Measurements from ENCODE around the gene SLC38A10.

DNA sequence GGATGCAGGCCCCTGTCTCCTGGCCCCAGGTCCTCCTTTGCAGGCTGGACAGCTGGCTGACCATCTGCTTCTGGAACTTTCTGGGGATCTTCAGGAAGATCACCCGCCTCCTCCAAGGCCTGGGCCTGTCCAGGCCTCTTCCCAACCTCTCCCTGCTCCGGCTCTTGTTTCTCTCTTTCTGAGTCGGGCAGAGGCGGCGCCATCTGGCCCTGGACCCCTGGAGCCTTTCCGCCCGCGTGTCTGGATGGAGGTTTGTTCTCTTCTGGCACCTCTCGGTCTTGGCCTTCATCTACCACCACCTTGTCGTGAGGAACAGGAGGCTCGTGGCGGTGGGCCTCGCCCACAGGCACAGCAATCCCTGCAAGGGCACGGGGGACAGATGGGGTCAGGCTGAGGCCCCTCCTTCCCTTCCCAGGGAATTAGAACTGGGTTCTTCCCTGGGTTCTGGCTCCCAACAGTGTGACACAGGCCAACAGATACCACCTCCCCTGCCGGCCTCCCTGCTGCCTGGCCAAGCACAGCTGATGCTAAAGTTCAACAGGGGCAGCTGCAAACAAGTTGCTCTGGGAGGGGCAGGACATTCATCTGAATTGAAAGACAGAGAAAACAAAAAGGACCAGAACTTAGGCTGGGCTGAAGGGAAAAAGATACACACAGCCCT, 42.7 kb downstream of the SLC38A10 start:
- TF ChIP-seq, protein P1, sequence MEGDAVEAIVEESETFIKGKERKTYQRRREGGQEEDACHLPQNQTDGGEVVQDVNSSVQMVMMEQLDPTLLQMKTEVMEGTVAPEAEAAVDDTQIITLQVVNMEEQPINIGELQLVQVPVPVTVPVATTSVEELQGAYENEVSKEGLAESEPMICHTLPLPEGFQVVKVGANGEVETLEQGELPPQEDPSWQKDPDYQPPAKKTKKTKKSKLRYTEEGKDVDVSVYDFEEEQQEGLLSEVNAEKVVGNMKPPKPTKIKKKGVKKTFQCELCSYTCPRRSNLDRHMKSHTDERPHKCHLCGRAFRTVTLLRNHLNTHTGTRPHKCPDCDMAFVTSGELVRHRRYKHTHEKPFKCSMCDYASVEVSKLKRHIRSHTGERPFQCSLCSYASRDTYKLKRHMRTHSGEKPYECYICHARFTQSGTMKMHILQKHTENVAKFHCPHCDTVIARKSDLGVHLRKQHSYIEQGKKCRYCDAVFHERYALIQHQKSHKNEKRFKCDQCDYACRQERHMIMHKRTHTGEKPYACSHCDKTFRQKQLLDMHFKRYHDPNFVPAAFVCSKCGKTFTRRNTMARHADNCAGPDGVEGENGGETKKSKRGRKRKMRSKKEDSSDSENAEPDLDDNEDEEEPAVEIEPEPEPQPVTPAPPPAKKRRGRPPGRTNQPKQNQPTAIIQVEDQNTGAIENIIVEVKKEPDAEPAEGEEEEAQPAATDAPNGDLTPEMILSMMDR (conservative IDR thresholded peaks at IDR 0.05), result no peak
- TF ChIP-seq ZFX (IDR thresholded peaks at IDR 0.05), result no peak

Measured in C4-2B (cell line).